Measurements from ENCODE around the gene GNL3L. TPM values are rescaled to one million over a fixed set of nuclear protein-coding genes. Genes with fewer than 3 reads are reported as not detected.
"Not testable (repeated sequence)": the region's sequence is repeated elsewhere in the genome, so short reads cannot be mapped to it uniquely, and the experiment has no call there.

The GNL3L gene, protein sequence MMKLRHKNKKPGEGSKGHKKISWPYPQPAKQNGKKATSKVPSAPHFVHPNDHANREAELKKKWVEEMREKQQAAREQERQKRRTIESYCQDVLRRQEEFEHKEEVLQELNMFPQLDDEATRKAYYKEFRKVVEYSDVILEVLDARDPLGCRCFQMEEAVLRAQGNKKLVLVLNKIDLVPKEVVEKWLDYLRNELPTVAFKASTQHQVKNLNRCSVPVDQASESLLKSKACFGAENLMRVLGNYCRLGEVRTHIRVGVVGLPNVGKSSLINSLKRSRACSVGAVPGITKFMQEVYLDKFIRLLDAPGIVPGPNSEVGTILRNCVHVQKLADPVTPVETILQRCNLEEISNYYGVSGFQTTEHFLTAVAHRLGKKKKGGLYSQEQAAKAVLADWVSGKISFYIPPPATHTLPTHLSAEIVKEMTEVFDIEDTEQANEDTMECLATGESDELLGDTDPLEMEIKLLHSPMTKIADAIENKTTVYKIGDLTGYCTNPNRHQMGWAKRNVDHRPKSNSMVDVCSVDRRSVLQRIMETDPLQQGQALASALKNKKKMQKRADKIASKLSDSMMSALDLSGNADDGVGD
- total RNA-seq, result 10 to 100 TPM; 45.8 to 45.9 TPM

DNA sequence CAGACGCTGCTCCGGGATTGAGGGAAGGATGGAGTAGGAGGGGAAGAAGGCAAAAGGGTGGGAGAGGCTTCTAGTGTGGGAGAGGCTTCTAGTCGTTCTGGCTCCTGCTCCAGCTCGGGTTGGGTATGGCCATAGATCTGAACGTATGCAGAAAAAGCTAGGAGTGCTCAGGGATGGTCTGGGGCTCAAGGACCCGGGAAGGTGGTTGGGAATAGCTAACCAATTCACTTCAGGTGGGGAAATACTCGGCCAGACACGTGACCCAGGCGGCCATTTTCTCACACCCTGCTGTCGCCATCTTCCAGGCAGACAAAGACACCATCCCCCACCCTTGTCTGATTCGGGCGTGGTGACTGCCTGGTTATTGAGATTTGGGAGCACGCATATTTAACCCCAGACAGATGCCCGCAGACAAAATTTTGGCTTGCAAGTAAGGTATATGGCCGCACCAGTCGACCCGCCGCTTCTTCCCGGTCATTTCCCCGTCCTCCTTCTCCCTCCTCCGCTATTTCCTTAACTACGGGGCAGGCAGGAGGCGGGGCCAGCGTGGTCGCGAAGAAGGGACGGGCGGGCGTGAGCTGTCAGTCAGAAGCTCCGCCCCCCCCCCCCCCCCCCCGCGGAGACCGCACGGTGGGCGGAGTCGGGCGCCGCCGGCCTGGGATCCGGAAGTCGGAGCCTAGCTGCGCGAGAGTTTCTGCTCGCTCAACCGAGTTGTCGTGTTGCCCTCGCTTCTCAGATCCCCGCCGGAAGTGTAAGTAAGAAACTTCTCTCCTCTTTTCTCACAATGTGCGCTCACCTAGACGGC, at the start of gene GNL3L:
Gene GNL3L (plus strand): TSS at position 668 of the 805 bp plus-strand sequence. CDS start 2,348 bp downstream, outside the sequence.
- intact Hi-C loops (cut with micrococcal nuclease), result loop anchor here (1.0 to 10.0 kb wide), 6 partner anchors 89 to 631 kb away; partner anchors contain the start of genes FAM120C, PHF8 and TSR2
- Mint-ChIP-seq H3K36me3 (peaks cover 25% of the 10 kb centered on the region), H3K4me3 (peak within 1 kb of the TSS; percentile 89), H3K4me1 (ENCODE audit: low read depth) (peaks cover 36% of the 10 kb centered on the region), H3K27ac (peak within 1 kb of the TSS; percentile 91), H3K9me3 (peaks cover 10% of the 10 kb centered on the region), H3K27me3 (no peaks in the 10 kb centered on the region)
- DNase-seq, result peak; percentile 89
- POLR2A ChIA-PET, result interaction anchor here (0.6 to 1.4 kb wide), 5 partner anchors 88 to 352 kb away, joined by 3 to 9 read pairs (median 3); partner anchors contain the start of genes TSR2 and WNK3
- CTCF ChIA-PET, result interaction anchor here (0.8 kb wide), 1 partner anchor 111 kb away, joined by 3 read pairs; no protein-coding TSS in a partner anchor

DNA sequence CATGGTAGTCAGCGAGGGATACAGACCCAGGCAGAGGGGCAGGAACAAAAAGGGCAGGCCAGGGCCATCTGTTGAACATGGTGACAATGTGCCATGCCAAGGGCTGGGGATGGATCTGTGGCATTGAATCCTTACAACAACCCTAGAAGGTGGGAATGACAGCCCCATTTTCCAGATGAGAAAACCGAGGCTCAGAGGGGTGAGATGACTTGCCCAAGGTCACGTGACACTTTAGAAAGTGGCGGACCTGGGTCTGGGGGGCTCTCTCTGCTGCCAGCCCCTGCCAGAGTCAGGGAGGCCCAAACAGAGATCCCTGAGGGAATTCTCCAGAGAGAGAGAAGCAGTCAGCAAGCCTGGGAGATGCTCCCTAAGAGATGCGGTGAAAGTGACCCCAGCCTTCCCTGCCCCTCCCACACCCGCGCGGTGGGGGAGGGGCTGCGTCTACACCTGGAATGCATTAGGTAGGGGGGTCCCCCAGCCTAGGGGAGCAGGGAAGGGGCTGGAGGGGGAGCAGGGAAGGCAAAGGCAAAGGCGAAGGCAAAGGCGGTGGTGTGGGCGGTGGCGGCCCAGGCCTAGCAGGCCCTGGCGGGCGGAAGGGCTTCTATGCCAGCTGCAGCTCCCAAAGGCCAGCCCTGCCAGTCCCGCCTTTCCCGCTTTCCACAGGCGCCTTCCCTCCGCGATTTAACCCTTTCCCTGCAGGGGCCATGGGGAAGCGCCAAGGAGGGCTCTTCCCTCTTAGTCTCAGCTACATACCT, 47.0 kb upstream of the GNL3L start:
- H3K9me3 Mint-ChIP-seq, result no peaks in the 10 kb centered on the region
- no peaks in the 10 kb centered on the region for H3K4me1 Mint-ChIP-seq (ENCODE audit: low read depth)
- H3K4me3 Mint-ChIP-seq, result no peak overlapping the region
- peaks cover 1% of the 10 kb centered on the region for H3K27me3 Mint-ChIP-seq
- H3K36me3 Mint-ChIP-seq, result no peaks in the 10 kb centered on the region
- intact Hi-C loops (cut with micrococcal nuclease), result no loop called here
- ChIA-PET CTCF (no interaction called here), POLR2A (no interaction called here)
- H3K27ac Mint-ChIP-seq, result no peak overlapping the region
- no peak for DNase-seq

DNA sequence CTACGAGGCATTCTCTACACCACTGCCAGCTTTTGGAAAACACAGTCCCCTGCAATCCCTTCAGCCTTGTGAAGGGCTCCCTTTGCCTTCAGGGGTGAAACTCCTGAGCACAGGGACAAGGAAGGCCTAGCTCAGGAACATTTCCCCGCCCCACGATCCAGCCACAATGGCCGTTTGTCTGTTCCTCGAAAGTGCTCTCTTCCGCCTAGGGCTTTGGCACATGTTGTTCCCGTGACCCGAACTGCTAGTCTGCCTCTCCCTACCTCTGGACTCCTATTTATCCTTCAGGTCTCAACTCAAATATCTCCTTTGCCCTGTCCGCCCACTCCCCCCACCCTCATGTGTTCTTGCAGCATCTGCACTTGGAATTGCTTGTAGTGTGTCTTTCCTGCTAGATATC, 46.1 kb upstream of the GNL3L start:
- CTCF ChIA-PET, result no interaction called here
- H3K27ac Mint-ChIP-seq, result no peak overlapping the region
- no peak overlapping the region for H3K4me3 Mint-ChIP-seq
- H3K4me1 Mint-ChIP-seq (ENCODE audit: low read depth), result no peaks in the 10 kb centered on the region
- H3K9me3 Mint-ChIP-seq, result no peaks in the 10 kb centered on the region
- intact Hi-C loops (cut with micrococcal nuclease), result no loop called here
- no peaks in the 10 kb centered on the region for H3K36me3 Mint-ChIP-seq
- peaks cover 1% of the 10 kb centered on the region for H3K27me3 Mint-ChIP-seq
- no peak for DNase-seq
- POLR2A ChIA-PET, result no interaction called here

DNA sequence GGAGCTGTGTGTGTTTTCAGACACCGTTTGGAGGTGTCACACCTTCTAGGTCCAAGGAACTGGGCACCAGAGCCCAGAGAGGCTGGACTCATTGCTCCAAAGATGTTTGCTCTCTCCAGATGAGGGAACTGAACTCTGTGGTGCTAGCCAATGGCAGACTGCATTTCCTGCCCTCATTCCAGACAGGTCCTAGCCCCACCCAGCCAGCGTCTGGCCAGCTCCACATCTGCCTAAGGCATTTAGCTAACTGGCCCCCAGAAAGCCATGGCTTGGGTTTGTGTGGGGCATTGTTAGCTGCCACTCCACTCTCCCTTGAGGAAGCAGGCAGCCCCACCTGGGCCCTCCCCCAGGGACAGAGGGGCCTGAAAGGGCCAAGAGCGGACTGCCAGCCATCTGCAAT, 45.4 kb upstream of the GNL3L start:
- CTCF ChIA-PET, result no interaction called here
- no peak overlapping the region for H3K27ac Mint-ChIP-seq
- POLR2A ChIA-PET, result no interaction called here
- intact Hi-C loops (cut with micrococcal nuclease), result no loop called here
- H3K36me3 Mint-ChIP-seq, result no peaks in the 10 kb centered on the region
- no peak overlapping the region for H3K4me3 Mint-ChIP-seq
- no peaks in the 10 kb centered on the region for H3K9me3 Mint-ChIP-seq
- peaks cover 1% of the 10 kb centered on the region for H3K27me3 Mint-ChIP-seq
- DNase-seq, result no peak
- H3K4me1 Mint-ChIP-seq (ENCODE audit: low read depth), result no peaks in the 10 kb centered on the region

DNA sequence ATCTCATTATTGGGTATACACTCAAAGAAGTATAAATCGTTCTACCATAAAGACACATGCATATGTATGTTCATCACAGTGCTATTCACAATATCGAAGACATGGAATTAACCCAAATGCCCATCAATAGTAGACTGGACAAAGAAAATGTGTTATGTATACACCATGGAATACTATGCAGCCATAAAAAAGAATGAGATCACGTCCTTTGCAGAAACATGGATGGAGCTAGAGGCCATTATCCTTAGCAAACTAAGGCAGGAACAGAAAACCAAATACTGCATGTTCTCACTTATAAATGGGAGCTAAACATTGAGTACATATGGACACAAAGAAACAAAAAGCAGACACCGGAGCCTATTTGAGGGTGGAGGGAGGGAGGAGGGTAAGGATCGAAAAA, 40.2 kb upstream of the GNL3L start:
- CTCF ChIA-PET, H3K4me3 Mint-ChIP-seq, POLR2A ChIA-PET: not testable (repeated sequence)

DNA sequence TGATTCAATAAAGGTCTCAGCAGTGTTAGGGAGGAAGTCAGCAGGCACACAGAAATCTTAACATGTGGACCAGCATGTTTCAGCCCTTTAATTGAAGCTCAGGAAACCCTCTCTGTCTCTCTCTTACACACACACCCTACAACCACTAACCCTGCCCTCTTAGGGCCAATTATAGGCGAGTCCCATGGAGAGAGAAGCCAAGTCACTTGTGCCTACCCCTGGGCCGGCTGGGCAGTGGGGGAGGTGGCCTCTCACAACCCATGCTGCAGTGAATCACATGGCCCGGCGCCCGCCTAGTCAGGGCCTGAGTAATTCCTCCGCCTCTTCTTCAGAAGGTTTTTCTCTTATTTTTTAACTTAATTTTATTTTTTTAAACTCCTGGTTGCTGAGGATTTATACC, 37.7 kb upstream of the GNL3L start:
- Mint-ChIP-seq H3K36me3 (no peaks in the 10 kb centered on the region), H3K27ac (no peak overlapping the region), H3K9me3 (no peaks in the 10 kb centered on the region), H3K27me3 (peaks cover 15% of the 10 kb centered on the region), H3K4me3 (no peak overlapping the region), H3K4me1 (ENCODE audit: low read depth) (peaks cover 3% of the 10 kb centered on the region)
- no peak for DNase-seq
- intact Hi-C loops (cut with micrococcal nuclease), result no loop called here
- ChIA-PET CTCF (no interaction called here), POLR2A (no interaction called here)

More for the DNA sequence above, 40.2 kb upstream of the GNL3L start:
- H3K27ac Mint-ChIP-seq; H3K36me3 Mint-ChIP-seq; intact Hi-C loops (cut with micrococcal nuclease); H3K9me3 Mint-ChIP-seq; H3K4me1 Mint-ChIP-seq (ENCODE audit: low read depth); H3K27me3 Mint-ChIP-seq; DNase-seq: not testable (repeated sequence)

DNA sequence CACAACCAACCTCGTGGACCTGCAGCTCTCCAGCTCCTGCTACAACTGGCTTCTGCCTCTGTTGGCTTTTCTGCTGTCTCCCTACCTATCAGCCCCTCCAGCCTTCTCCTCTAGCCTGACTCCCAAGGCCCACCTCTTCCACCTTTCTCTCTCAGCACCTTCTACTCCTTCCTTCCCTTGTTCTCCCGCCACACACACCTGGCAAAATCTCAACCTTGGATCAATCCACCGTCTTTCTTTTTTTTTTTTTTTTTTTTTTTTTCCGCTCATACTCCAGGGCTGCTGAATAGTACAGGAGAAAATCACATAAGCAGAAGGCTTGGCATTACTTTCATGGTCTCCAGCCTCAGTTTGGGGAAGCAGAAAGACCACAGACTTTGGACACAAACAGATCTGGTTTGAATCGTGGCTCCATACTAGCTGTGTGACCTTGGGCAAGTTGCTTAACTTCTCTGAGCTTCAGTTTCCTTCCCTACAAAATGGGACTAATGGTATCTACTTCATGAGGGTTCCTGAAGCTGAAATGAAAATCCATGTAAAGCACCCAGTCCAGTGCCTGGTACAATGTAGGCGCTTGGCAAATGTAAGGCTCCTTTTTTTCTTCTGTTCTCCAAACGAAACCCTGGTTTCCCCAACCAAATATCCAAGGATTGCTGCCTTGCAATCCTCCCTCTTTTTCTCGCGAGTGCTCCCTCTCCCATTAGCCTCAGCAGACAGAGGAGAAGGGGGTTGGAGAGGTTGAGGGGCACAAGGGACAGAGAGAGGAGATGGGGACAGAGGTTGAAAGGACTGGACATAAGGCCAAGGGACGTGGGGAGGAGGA, 35.6 kb upstream of the GNL3L start:
- H3K9me3 Mint-ChIP-seq, result no peaks in the 10 kb centered on the region
- peaks cover 21% of the 10 kb centered on the region for H3K27me3 Mint-ChIP-seq
- ChIA-PET POLR2A (no interaction called here), CTCF (no interaction called here)
- H3K4me1 Mint-ChIP-seq (ENCODE audit: low read depth), result peaks cover 3% of the 10 kb centered on the region
- no peaks in the 10 kb centered on the region for H3K36me3 Mint-ChIP-seq
- intact Hi-C loops (cut with micrococcal nuclease), result no loop called here
- peak overlapping the region; percentile 23 for H3K4me3 Mint-ChIP-seq
- no peak for DNase-seq
- no peak overlapping the region for H3K27ac Mint-ChIP-seq

DNA sequence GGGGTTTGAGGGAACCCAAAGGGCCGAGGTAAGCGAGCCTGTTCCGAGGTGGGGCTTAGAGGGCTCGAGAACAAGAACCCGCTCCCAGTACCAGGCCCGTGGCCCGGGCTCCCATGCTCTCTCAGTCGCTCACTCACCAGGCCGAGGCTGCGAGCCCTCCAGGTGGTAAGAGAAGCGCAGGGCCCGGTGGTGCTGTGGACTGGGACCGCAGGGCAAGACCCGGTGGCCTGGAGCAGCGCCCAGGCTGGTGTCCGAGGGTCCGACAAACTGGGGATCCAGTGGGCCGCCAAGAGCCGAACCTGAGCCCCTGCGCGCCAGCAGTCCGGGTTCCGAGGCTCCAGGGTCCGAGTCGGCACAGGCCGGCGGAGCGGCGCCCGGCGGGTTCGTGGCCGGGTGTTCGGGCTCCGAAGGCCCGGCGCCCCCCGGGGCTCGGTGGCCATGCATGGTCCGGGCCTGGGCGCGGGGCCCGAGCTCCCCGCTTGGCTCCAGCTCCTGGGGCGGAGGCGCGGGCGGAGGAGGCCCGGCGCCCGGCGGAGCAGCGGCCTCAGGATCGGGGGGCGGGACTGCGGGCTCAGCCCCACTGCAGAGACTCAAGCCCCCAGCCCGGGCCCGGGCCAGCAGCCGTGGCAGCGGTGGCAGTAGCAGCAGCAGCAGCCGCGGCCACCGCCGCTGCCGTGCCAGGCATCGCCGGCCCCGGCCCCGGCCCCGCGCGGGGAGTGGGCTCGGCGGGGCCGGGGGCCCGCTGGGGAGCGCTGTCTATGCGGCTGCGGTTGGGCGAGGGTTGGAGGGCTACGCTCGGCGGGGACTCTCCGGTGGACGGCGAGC, 34.8 kb upstream of the GNL3L start:
- H3K36me3 Mint-ChIP-seq, result no peaks in the 10 kb centered on the region
- peak overlapping the region; percentile 62 for H3K4me3 Mint-ChIP-seq
- H3K27ac Mint-ChIP-seq, result no peak overlapping the region
- H3K9me3 Mint-ChIP-seq, result no peaks in the 10 kb centered on the region
- no peak for DNase-seq
- peaks cover 3% of the 10 kb centered on the region for H3K4me1 Mint-ChIP-seq (ENCODE audit: low read depth)
- CTCF ChIA-PET, result no interaction called here
- peaks cover 21% of the 10 kb centered on the region for H3K27me3 Mint-ChIP-seq
- POLR2A ChIA-PET, result no interaction called here
- intact Hi-C loops (cut with micrococcal nuclease), result no loop called here

DNA sequence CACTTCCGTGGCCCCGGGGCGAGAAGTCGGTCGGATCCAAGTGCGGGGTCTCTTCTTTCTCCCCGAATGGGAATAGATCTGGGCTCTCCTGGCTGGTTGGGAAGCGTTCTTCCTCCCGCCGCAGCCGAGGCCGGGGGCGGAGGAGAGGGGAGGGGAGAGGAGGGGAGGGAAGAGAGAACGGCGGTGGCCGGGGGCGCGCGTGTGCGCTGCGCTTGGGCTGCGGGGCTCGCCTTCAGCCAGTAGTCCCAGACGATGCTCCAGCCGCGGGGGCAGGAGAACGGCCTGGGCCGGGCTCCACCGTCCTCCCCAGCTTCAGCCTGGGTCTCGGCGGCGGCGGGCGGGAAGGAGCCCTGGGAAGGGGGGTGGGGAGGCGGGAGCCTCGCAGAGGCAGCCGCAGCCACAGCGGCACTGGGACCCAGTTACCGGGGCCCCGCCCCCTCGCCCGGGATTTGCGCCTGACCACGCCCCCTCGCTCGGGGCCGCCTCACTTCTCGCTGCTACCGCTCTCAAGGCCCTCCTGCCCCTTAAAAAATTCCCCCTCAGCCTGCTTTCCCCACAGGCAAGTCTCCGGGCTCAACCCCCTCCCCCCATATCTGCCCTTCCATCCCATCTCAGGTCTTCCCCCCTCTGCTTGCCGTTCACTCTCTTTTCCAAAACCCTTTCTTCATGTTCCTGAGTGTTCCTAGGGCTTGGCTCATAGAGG, 34.1 kb upstream of the GNL3L start, which contains the start of gene FGD1:
Gene FGD1 (minus strand): TSS at position 421 of the 703 bp plus-strand sequence. CDS start 802 bp downstream, outside the sequence.
- H3K36me3 Mint-ChIP-seq, result no peaks in the 10 kb centered on the region

DNA sequence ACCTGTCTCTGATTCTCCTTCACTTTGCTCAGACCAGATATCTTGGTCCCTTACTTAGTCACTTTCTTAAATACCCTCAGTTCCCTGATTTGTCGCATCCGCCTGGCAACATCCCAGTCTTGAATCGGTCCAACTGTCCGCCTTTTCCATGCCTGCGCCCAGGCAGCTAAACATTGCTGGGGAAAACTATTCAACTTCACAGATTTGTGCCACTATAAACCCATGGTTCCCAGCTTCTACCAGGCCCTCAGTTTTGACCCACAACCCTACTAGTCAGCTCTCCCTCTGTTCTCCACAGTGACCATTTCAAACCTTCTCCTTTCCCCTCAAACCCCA, 33.5 kb upstream of the GNL3L start:
- Mint-ChIP-seq H3K27me3 (peaks cover 21% of the 10 kb centered on the region), H3K9me3 (no peaks in the 10 kb centered on the region), H3K36me3 (no peaks in the 10 kb centered on the region), H3K27ac (no peak overlapping the region), H3K4me3 (peak overlapping the region; percentile 27), H3K4me1 (ENCODE audit: low read depth) (peaks cover 3% of the 10 kb centered on the region)
- intact Hi-C loops (cut with micrococcal nuclease), result no loop called here
- no peak for DNase-seq
- CTCF ChIA-PET, result no interaction called here
- POLR2A ChIA-PET, result no interaction called here

More for the DNA sequence above, 34.1 kb upstream of the GNL3L start, which contains the start of gene FGD1:
- no peak within 1 kb of the TSS for H3K27ac Mint-ChIP-seq
- ChIA-PET CTCF (no interaction called here), POLR2A (no interaction called here)
- intact Hi-C loops (cut with micrococcal nuclease), result no loop called here
- DNase-seq, result peak; percentile 50
- H3K27me3 Mint-ChIP-seq, result peaks cover 21% of the 10 kb centered on the region
- H3K4me3 Mint-ChIP-seq, result peak within 1 kb of the TSS; percentile 62
- peaks cover 3% of the 10 kb centered on the region for H3K4me1 Mint-ChIP-seq (ENCODE audit: low read depth)
- H3K9me3 Mint-ChIP-seq, result no peaks in the 10 kb centered on the region

All from activated CD4-positive, alpha-beta memory T cell treated with anti-CD3 and anti-CD28 coated beads for 36 hours (primary cell).